OCI-LY7 (cell line): ENCODE measurements around the gene CTNNA3. TPM values are rescaled to one million over a fixed set of nuclear protein-coding genes. Genes with fewer than 3 reads are reported as not detected.

ENCODE experiments used
- BruUV-seq: library from RNA; stranded (reverse); fragments of 400-500 nt; replicated peaks from 2 replicates; lab custom pipeline; 2021; lab: Mats Ljungman, UMichigan
- CTCF ChIA-PET: fragments of 300-600 bp; sonication (Branson Sonifier 250); formaldehyde crosslinking; loops from one replicate; lab custom pipeline; 2022; ENCODE audit warnings: antibody characterized with exemption; ENCODE audit not compliant: unreplicated experiment; lab: Charles Lee
- POLR2A ChIA-PET: fragments of 300-600 bp; sonication (Branson Sonifier 250); formaldehyde crosslinking; loops from one replicate; lab custom pipeline; 2022; ENCODE audit warnings: antibody characterized with exemption; lab: Charles Lee
- DNase-seq: peaks from one replicate; pipeline ENCODE4 v3.0.0-alpha.2; 2015; ENCODE audit warnings: low spot score
- H2AFZ ChIP-seq: fragments of 200-600 bp; sonication (generic), shearing (Covaris generic); 2 replicates; pipeline ENCODE4 v1.6.1; 2014; ENCODE audit warnings: mild to moderate bottlenecking, antibody characterized with exemption, low read length, moderate library complexity
- H3K27ac ChIP-seq: fragments of 200-600 bp; sonication (generic); 2 replicates; pipeline ENCODE4 v1.5.1; 2014; ENCODE audit warnings: mixed run types, low read depth, mild to moderate bottlenecking, moderate library complexity, low read length, inconsistent platforms; ENCODE audit not compliant: poor library complexity, severe bottlenecking
- H3K36me3 ChIP-seq: fragments of 200-600 bp; sonication (generic); 2 replicates; pipeline ENCODE4 v1.6.1; 2014; ENCODE audit warnings: mild to moderate bottlenecking, antibody characterized with exemption, low read length, moderate library complexity, mixed read lengths; ENCODE audit not compliant: insufficient read depth
- H3K4me1 ChIP-seq: fragments of 200-600 bp; sonication (generic); 2 replicates; pipeline ENCODE4 v1.5.1; 2014; ENCODE audit warnings: mild to moderate bottlenecking, low read length; ENCODE audit not compliant: insufficient read depth, poor library complexity, severe bottlenecking
- H3K4me2 ChIP-seq: fragments of 200-600 bp; sonication (generic); 2 replicates; pipeline ENCODE4 v1.6.1; 2014; ENCODE audit warnings: mild to moderate bottlenecking, low read length
- H3K4me3 ChIP-seq: fragments of 200-600 bp; sonication (generic); 2 replicates; pipeline ENCODE4 v1.5.1; 2014; ENCODE audit warnings: mild to moderate bottlenecking, low read depth, low read length; ENCODE audit not compliant: poor library complexity, severe bottlenecking
- H3K79me2 ChIP-seq: fragments of 200-600 bp; sonication (generic); 2 replicates; pipeline ENCODE4 v1.6.1; 2016; ENCODE audit warnings: low read depth, mild to moderate bottlenecking, low read length, moderate library complexity, mixed read lengths; ENCODE audit not compliant: insufficient read depth
- H3K9me2 ChIP-seq: fragments of 200-600 bp; sonication (generic); 2 replicates; pipeline ENCODE4 v1.6.1; 2016; ENCODE audit warnings: mild to moderate bottlenecking, low read length, mixed read lengths; ENCODE audit not compliant: insufficient read depth
- H3K9me3 ChIP-seq: fragments of 200-600 bp; sonication (generic); 2 replicates; pipeline ENCODE4 v1.6.1; 2014; ENCODE audit warnings: mild to moderate bottlenecking, mixed run types, low read length, mixed read lengths
- H4K20me1 ChIP-seq: fragments of 200-600 bp; sonication (generic); 2 replicates; pipeline ENCODE4 v1.6.1; 2014; ENCODE audit warnings: mild to moderate bottlenecking, antibody characterized with exemption, low read length, moderate library complexity, mixed read lengths; ENCODE audit not compliant: insufficient read depth
- EZH2phosphoT487 ChIP-seq: fragments of 200-600 bp; sonication (generic); IDR thresholded peaks from 2 replicates; pipeline ENCODE4 v1.6.1; 2018; ENCODE audit warnings: low read depth, borderline replicate concordance, mild to moderate bottlenecking, mixed run types, antibody characterized with exemption, low read length, moderate library complexity, mixed read lengths
- intact Hi-C: fragments of 100-400 bp; cut with micrococcal nuclease; formaldehyde crosslinking; loops from one replicate; pipeline ENCODE4 v1.10.0; 2022; ENCODE audit not compliant: unreplicated experiment
- total RNA-seq, 2 experiments: library from RNA; depleted of rRNA in 1 of 2; stranded (reverse); fragments of >200 nt in 1 of 2; shearing (Covaris generic) in 1 of 2; gene quantifications; 2 replicates each; pipeline ENCODE4 v1.2.3, GENCODE V29; 2014 to 2022
- TF ChIP-seq, protein P1 (sequence below): fragments of 200-600 bp; sonication (generic); conservative IDR thresholded peaks from 2 replicates; pipeline ENCODE4 v1.5.1; 2014; ENCODE audit warnings: mild to moderate bottlenecking, antibody characterized with exemption, low read length, moderate library complexity, mixed read lengths

CTNNA3 gene
- total RNA-seq, 2 experiments from 2014 or later, result not detected

DNA sequence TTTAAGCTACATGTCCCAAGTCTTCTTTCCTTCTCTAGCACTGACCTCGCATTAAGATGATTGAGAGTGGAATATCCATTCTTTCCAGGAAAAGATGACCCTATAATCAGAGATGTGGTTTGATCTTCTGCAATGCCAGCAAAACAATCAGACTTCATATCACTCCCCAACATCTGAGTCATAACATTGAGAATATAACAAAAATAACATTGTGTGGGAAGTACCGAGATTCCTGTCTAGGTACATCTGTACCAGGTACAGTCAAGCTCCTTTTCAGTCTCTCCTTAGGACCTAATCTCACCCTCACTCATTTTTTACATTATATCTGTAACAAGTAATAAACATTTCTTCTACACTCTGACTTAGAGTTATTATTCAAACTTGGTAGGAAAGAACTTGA, 568.6 kb downstream of the CTNNA3 start:
- Histone ChIP-seq H3K4me2 (no peak overlapping the region), H3K9me2 (no peaks in the 10 kb centered on the region), H3K4me3 (no peak overlapping the region), H3K9me3 (no peaks in the 10 kb centered on the region), H2AFZ (no peak overlapping the region), H3K79me2 (no peaks in the 10 kb centered on the region), H3K4me1 (no peaks in the 10 kb centered on the region), H3K27ac (no peak overlapping the region), H3K36me3 (no peaks in the 10 kb centered on the region), H4K20me1 (no peaks in the 10 kb centered on the region)
- ChIA-PET CTCF (no interaction called here), POLR2A (interaction anchor here (0.6 kb wide), 1 partner anchor 79 kb away, joined by 3 read pairs; no protein-coding TSS in a partner anchor)
- no peak for TF ChIP-seq EZH2phosphoT487
- TF ChIP-seq, protein P1, sequence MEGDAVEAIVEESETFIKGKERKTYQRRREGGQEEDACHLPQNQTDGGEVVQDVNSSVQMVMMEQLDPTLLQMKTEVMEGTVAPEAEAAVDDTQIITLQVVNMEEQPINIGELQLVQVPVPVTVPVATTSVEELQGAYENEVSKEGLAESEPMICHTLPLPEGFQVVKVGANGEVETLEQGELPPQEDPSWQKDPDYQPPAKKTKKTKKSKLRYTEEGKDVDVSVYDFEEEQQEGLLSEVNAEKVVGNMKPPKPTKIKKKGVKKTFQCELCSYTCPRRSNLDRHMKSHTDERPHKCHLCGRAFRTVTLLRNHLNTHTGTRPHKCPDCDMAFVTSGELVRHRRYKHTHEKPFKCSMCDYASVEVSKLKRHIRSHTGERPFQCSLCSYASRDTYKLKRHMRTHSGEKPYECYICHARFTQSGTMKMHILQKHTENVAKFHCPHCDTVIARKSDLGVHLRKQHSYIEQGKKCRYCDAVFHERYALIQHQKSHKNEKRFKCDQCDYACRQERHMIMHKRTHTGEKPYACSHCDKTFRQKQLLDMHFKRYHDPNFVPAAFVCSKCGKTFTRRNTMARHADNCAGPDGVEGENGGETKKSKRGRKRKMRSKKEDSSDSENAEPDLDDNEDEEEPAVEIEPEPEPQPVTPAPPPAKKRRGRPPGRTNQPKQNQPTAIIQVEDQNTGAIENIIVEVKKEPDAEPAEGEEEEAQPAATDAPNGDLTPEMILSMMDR, result no peak
- DNase-seq, result no peak
- intact Hi-C loops, result no loop called here
- no TSS peak for BruUV-seq

DNA sequence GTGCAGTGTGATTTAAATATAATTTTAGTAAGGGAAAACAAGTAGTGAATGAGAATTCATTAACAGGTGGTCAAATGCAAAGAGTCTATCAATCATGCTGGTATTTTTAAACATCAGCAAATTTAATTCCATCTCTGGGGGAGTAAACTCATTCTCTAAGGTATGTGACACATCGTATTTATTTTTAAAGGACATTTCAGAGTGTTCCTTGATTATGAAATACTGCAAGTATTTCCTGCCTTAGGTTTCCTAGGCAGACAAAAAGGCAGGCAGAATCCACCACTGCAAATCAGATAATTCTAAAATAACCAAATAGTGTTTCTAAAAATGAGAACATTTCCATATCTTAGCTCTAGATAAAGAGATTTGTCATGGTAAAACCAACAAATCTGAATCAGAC, 576.3 kb downstream of the CTNNA3 start:
- ChIA-PET POLR2A (no interaction called here), CTCF (no interaction called here)
- no peaks in the 10 kb centered on the region for H3K36me3 ChIP-seq
- no peaks in the 10 kb centered on the region for H4K20me1 ChIP-seq
- H3K4me3 ChIP-seq, result no peak overlapping the region
- H3K27ac ChIP-seq, result no peak overlapping the region
- no peaks in the 10 kb centered on the region for H3K4me1 ChIP-seq
- H3K9me2 ChIP-seq, result no peaks in the 10 kb centered on the region
- no peaks in the 10 kb centered on the region for H3K9me3 ChIP-seq
- no peak overlapping the region for H3K4me2 ChIP-seq
- no peak overlapping the region for H2AFZ ChIP-seq
- TF ChIP-seq, protein P1, result no peak
- no peak for TF ChIP-seq EZH2phosphoT487
- no TSS peak for BruUV-seq
- H3K79me2 ChIP-seq, result no peaks in the 10 kb centered on the region
- intact Hi-C loops, result no loop called here
- DNase-seq, result no peak

DNA sequence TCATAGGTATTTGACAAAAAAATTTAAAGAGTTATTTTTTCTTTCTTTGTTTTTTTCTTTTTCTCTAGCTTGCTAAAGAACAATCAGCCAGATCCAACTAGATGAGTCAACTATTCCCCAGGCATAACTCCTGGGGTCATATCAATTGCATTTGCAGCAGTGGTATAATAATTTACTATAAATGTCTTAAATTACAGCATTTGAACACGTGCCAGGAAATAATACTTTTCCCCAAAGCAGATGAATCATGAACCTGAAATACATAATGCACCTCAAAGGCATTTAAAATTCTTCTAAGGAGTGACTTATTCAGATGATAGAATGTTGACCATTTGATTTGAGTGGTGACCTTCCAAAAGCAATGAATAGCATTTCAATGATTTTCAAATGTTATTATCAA, 580.0 kb downstream of the CTNNA3 start:
- Histone ChIP-seq H3K4me3 (no peak overlapping the region), H3K79me2 (no peaks in the 10 kb centered on the region), H3K9me2 (no peaks in the 10 kb centered on the region), H3K36me3 (no peaks in the 10 kb centered on the region), H3K9me3 (no peaks in the 10 kb centered on the region), H3K4me1 (no peaks in the 10 kb centered on the region), H4K20me1 (no peaks in the 10 kb centered on the region), H2AFZ (no peak overlapping the region), H3K4me2 (no peak overlapping the region), H3K27ac (no peak overlapping the region)
- ChIA-PET CTCF (no interaction called here), POLR2A (interaction anchor here (0.6 kb wide), 1 partner anchor 1485 kb away, joined by 3 read pairs; no protein-coding TSS in a partner anchor)
- no peak for DNase-seq
- intact Hi-C loops, result no loop called here
- TF ChIP-seq, protein P1, result no peak
- no peak for TF ChIP-seq EZH2phosphoT487
- no TSS peak for BruUV-seq
